Heart left ventricle (tissue), 16 donors: Measurements from ENCODE around the gene MEGF11. TPM values are rescaled to one million over a fixed set of nuclear protein-coding genes. Genes with fewer than 3 reads are reported as not detected.

Experiments used
- ATAC-seq, 4 donors: fragments of 200-7000 bp; cut with Tn5 transposase; one replicate each; pipeline ENCODE4 v1.9.1; 2020 to 2022; ENCODE audit warnings: moderate library complexity in 4 of 4, mild to moderate bottlenecking in 3 of 4, moderate number of reproducible peaks in 1 of 4
- DNase-seq, 5 donors: peaks; one replicate each; pipeline ENCODE4 v3.0.0-alpha.2; 2020
- H3K27ac ChIP-seq, 12 donors: fragments of 200-600 bp; sonication (generic) in 4 of 12; one replicate each; pipeline versions ENCODE4 v1.5.0 to v1.8.0; 2016 to 2022; ENCODE audit warnings: mild to moderate bottlenecking in 2 of 12
- H3K27me3 ChIP-seq, 9 donors: fragments of 200-600 bp; sonication (generic) in 2 of 9; one replicate each; pipeline versions ENCODE4 v1.5.1 to v1.8.0; 2016 to 2022; ENCODE audit warnings: mild to moderate bottlenecking in 3 of 9
- H3K36me3 ChIP-seq, 9 donors: fragments of 200-600 bp; sonication (generic) in 2 of 9; one replicate each; pipeline versions ENCODE4 v1.5.0 to v1.8.0; 2018 to 2022; ENCODE audit warnings: mild to moderate bottlenecking in 2 of 9
- H3K4me1 ChIP-seq, 12 donors: fragments of 200-600 bp; sonication (generic) in 4 of 12; one replicate each; pipeline versions ENCODE4 v1.5.0 to v1.8.0; 2016 to 2022; ENCODE audit warnings: mild to moderate bottlenecking in 3 of 12
- H3K4me3 ChIP-seq, 12 donors: fragments of 200-600 bp; sonication (generic) in 4 of 12; one replicate each; pipeline versions ENCODE4 v1.5.0 to v1.8.0; 2017 to 2022; ENCODE audit warnings: mild to moderate bottlenecking in 9 of 12, moderate library complexity in 4 of 12
- H3K9me3 ChIP-seq, 12 donors: fragments of 200-600 bp; sonication (generic) in 4 of 12; one replicate each; pipeline versions ENCODE4 v1.5.0 to v1.8.0; 2016 to 2022; ENCODE audit warnings: mild to moderate bottlenecking in 1 of 12
- POLR2A ChIP-seq, 2 donors: fragments of 450-650 bp; IDR thresholded peaks; one replicate each; pipeline ENCODE4 v1.6.1; 2017; ENCODE audit warnings: antibody characterized with exemption in 2 of 2, mild to moderate bottlenecking in 2 of 2, moderate library complexity in 2 of 2
- WGBS, 4 donors: extraction: QIAGEN DNeasy Blood & Tissue Kit in 2 of 4; methylation state at CpG; one replicate each; pipeline versions ENCODE4 v1.1.5 to v1.1.7; 2013 to 2018; 5-methylcytosine and 5-hydroxymethylcytosine counted together
- intact Hi-C, 10 donors: fragments of 100-400 bp; cut with DNase I; formaldehyde crosslinking; loops; one replicate each; pipeline versions ENCODE4 v1.11.1 to v1.14.2; 2022
- polyA plus RNA-seq, 2 donors: library from polyadenylated mRNA; stranded (reverse); fragments of 200-250 nt; gene quantifications; one replicate each; pipeline ENCODE4 v1.2.3, GENCODE V29; 2013
- total RNA-seq, 9 donors: library from RNA; depleted of rRNA in 2 of 9; stranded (reverse); fragments of >200 nt in 2 of 9; fragmentation: NEBNext Ultra II Directional in 3 of 9; extraction: Animal tissue kit (Norgen Biotek cat#: 25700) in 3 of 9; gene quantifications; one replicate each; pipeline versions ENCODE4 v1.1.0 to v1.2.4, GENCODE V29; 2016 to 2023
- TF ChIP-seq, protein P1 (sequence below), 12 donors: fragments of 200-600 bp; sonication (generic) in 4 of 12; IDR thresholded peaks; one replicate each; pipeline versions ENCODE4 v1.5.0 to v1.8.0; 2018 to 2022; ENCODE audit warnings: antibody characterized with exemption in 12 of 12, mild to moderate bottlenecking in 5 of 12
- donor health status: ischemic (EF 13 %, LVEDD 7.1; RV severe dilation, severe dysfunction).
- donor health status: healthy with polysubstance abuse.
- donor health status: DM: no; HTN: yes; CAD: no.
- donor health status: DM: no; HTN: no; CAD: no.
- donor health status: ischemic (EF 25% LVEDD 6.9; RV normal size, moderate dysfunction).
- donor health status: ischemic (EF 25% LVEDD 5.7; RV mildly dilated, moderate dysfunction).
- donor health status: healthy.
- donor health status: DM: yes; HTN: yes; CAD: no.
- donor health status: ischemic (EF 35%, LVEDD 5.7; RV mildly dilated, moderate dysfunction).
- donor health status: nonischemic (EF 11% LVEDD 7.7; RV severe dilation, severe dysfunction).
- donor health status: DM: yes; HTN: yes; CAD: no.
- donor health status: PGD.
- donor health status: ischemic (EF 29% LVEDD 5.4; RV normal size, mild dysfunction).
- donor health status: nonischemic (EF 23%, LVEDD 6.1; RV moderate dilation, normal function).

MEGF11 gene
- total and polyA plus RNA-seq, 11 donors = 0.07 TPM; not detected in 10

DNA sequence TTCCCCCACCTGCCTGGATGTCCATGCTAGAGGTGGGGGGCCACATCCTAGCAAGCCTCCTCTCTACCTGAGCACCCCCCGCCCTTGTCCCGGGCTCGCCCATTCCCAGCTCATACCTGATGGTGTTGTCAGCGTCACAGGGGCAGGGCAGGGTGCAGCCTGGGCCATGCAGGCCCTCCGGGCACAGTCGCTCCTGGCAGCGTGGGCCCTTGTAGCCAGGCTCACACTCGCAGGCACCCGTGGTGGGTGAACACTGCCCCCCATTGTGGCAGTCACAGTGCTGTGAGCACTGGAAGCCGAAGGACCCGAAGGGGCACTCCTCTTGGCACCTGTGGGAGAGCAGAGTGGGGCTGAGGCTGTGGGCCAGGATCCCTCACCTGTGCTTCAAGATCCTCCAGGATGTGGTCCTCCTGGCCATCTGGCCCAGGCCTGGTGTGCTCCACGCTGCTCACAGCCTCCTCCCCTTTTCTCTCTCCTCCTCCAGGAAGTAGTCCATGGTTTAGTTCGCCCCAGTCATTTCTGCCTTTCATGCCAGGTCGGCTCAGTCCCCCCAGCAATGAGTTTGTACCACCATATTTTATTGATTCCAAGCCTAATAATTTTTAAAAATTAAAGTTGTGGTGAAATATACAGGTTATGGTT, 288.6 kb downstream of the MEGF11 start:
- WGBS, 4 donors = 84 to 95% (median 88%) methylated on average over 10 to 14 of the region's 14 CpGs
- no peak for DNase-seq
- no peaks in the 10 kb centered on the region for H3K9me3 ChIP-seq
- H3K4me1 ChIP-seq = no peaks in the 10 kb centered on the region
- no peak overlapping the region for H3K27ac ChIP-seq
- no peak for TF ChIP-seq POLR2A (IDR thresholded peaks at IDR 0.05)
- TF ChIP-seq, protein P1, sequence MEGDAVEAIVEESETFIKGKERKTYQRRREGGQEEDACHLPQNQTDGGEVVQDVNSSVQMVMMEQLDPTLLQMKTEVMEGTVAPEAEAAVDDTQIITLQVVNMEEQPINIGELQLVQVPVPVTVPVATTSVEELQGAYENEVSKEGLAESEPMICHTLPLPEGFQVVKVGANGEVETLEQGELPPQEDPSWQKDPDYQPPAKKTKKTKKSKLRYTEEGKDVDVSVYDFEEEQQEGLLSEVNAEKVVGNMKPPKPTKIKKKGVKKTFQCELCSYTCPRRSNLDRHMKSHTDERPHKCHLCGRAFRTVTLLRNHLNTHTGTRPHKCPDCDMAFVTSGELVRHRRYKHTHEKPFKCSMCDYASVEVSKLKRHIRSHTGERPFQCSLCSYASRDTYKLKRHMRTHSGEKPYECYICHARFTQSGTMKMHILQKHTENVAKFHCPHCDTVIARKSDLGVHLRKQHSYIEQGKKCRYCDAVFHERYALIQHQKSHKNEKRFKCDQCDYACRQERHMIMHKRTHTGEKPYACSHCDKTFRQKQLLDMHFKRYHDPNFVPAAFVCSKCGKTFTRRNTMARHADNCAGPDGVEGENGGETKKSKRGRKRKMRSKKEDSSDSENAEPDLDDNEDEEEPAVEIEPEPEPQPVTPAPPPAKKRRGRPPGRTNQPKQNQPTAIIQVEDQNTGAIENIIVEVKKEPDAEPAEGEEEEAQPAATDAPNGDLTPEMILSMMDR (IDR thresholded peaks at IDR 0.05) = no peak
- intact Hi-C loops = loop anchor here in 1 of 10 donors (5.0 kb wide), 1 partner anchor 328 kb away; no protein-coding TSS in a partner anchor
- no peak overlapping the region for H3K4me3 ChIP-seq
- H3K36me3 ChIP-seq = no peaks in the 10 kb centered on the region
- peaks cover 0 to 64% (median 6%) of the 10 kb centered on the region in 9 donors for H3K27me3 ChIP-seq
- no peak for ATAC-seq

DNA sequence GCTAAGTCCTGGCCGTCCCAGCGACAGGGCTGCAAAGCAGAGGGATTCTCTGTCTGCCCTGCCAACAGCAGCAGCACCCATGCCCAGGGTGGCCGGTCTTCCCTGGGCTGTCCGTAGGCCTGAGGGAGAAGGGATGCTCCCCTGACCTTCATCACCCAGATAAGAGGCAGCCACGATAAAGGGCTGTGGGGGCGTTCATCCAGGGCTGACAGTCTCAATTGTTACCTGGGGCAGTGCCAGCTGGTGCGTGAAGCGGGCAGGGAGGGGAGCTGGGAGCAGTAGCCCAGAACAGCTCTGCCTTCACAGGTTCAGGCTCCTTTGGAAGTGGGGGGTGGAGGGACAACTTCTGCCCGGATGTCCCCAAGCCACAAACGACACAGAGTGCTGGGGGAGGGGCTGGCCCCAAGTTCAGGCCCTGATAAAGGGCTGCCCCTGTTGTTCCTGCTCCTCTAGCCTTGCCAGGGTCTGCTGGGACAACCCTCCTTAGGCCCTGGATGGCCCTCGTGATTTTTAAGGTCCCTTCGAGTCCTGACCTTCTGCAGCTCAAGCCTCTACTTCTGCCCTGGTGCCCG, 289.6 kb downstream of the MEGF11 start:
- no peak for ATAC-seq
- Histone ChIP-seq H3K36me3 (no peaks in the 10 kb centered on the region), H3K27ac (no peak overlapping the region), H3K4me3 (no peak overlapping the region), H3K4me1 (no peaks in the 10 kb centered on the region), H3K27me3 (peaks cover 0 to 55% (median 4%) of the 10 kb centered on the region in 9 donors), H3K9me3 (no peaks in the 10 kb centered on the region)
- TF ChIP-seq, protein P1 (IDR thresholded peaks at IDR 0.05) = no peak
- TF ChIP-seq POLR2A (IDR thresholded peaks at IDR 0.05) = no peak
- 33 to 50% (median 42%) methylated on average over 6 to 13 of the region's 13 CpGs for WGBS, 4 donors
- intact Hi-C loops = loop anchor here in 1 of 10 donors (5.0 kb wide), 1 partner anchor 327 kb away; no protein-coding TSS in a partner anchor
- DNase-seq = no peak

DNA sequence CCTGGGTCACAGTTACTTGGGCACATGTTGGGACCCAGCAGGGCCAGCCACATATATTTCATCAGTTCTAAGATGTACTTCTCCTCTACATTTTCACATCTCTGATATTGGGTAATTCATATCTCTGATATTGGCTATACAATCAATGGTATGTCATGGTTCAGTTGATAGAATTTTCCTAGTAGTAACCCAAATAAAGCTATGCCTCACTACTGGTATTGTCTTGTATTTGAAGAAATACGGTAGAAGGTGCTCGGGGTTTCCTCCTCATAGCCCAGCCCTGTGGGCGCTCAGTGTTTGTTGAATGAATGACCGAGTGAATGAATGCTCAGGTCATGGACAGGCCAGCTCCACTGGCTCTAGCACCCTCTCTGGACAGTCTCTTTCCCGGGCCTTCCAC, 290.2 kb downstream of the MEGF11 start:
- no peaks in the 10 kb centered on the region for H3K4me1 ChIP-seq
- H3K4me3 ChIP-seq = no peak overlapping the region
- H3K27ac ChIP-seq = no peak overlapping the region
- intact Hi-C loops = loop anchor here in 1 of 10 donors (5.0 kb wide), 1 partner anchor 326 kb away; no protein-coding TSS in a partner anchor
- no peaks in the 10 kb centered on the region for H3K36me3 ChIP-seq
- 37 to 48% (median 45%) methylated on average over 5 of the region's 5 CpGs for WGBS, 4 donors
- TF ChIP-seq, protein P1 (IDR thresholded peaks at IDR 0.05) = no peak
- TF ChIP-seq POLR2A (IDR thresholded peaks at IDR 0.05) = no peak
- H3K9me3 ChIP-seq = no peaks in the 10 kb centered on the region
- DNase-seq (no peak), ATAC-seq (no peak)
- peaks cover 0 to 50% (median 3%) of the 10 kb centered on the region in 9 donors for H3K27me3 ChIP-seq

DNA sequence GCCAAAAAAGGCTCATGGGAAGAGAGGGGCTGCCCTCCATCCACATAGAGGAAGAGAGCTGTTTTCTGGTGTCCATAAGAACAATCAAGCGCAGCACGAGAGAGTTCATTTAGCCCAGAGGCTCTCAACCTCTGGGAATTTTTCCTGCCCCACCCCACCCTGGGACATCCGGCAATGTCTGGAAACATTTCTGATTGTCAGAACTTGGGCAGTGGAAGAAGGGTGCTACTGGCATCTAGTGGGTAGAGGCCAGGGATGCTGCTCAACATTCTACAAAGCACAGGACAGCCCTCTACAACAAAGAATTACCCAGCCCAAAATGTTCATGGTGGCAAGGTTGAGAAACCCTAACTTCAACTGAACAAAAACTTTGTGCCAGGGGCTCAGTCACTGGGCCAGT, 291.4 kb downstream of the MEGF11 start:
- H3K27me3 ChIP-seq = peaks cover 0 to 42% (median 0%) of the 10 kb centered on the region in 9 donors
- DNase-seq (no peak), ATAC-seq (peak in 3 of 4 donors; percentile 36 to 62 (median 40))
- 29 to 52% (median 48%) methylated on average over 3 of the region's 3 CpGs for WGBS, 4 donors
- no peak overlapping the region for H3K27ac ChIP-seq
- no peaks in the 10 kb centered on the region for H3K36me3 ChIP-seq
- intact Hi-C loops = loop anchor here in 1 of 10 donors (5.0 kb wide), 1 partner anchor 325 kb away; no protein-coding TSS in a partner anchor
- no peaks in the 10 kb centered on the region for H3K4me1 ChIP-seq
- no peaks in the 10 kb centered on the region for H3K9me3 ChIP-seq
- no peak overlapping the region for H3K4me3 ChIP-seq
- TF ChIP-seq, protein P1 (IDR thresholded peaks at IDR 0.05) = peak in 8 of 12 donors; percentile 7 to 39 (median 22)
- TF ChIP-seq POLR2A (IDR thresholded peaks at IDR 0.05) = no peak
